Measurements from ENCODE around the gene CDH1. TPM values are rescaled to one million over a fixed set of nuclear protein-coding genes. Genes with fewer than 3 reads are reported as not detected.

CDH1 gene
- polyA plus RNA-seq, 1 of the 3 experiments (the other 2 are of a cell fraction), result not detected

- H4K20me1 ChIP-seq (ENCODE audit: insufficient read depth), result no peaks in the 10 kb centered on the region
- no peaks in the 10 kb centered on the region for H3K36me3 ChIP-seq (replicated peaks in 1 of 2; ENCODE audit: control insufficient read depth in 1 of 2, insufficient read depth in 2 of 2, low read length in 1 of 2)
- ChIA-PET CTCF (interaction anchor here (1.5 kb wide), 1 partner anchor 307 kb away, joined by 5 read pairs; no protein-coding TSS in a partner anchor), POLR2A (no interaction called here)
- no peaks in the 10 kb centered on the region for H3K9me2 ChIP-seq
- no peak overlapping the region for H3K4me2 ChIP-seq
- no peak overlapping the region for H2AFZ ChIP-seq (ENCODE audit: low read depth)
- WGBS (ENCODE audit: low lambda C conversion rate), result 68% methylated on average over 5 of the region's 5 CpGs
- no peak overlapping the region for H3K27ac ChIP-seq (ENCODE audit: low read depth in 2 of 2, low read length in 1 of 2)
- H3K79me2 ChIP-seq (ENCODE audit: insufficient read depth), result no peaks in the 10 kb centered on the region
- no peak overlapping the region for H3K4me3 ChIP-seq (ENCODE audit: low read depth in 2 of 2, low read length in 1 of 2)
- TF ChIP-seq ZBTB33 (IDR thresholded peaks at IDR 0.05; ENCODE audit: borderline replicate concordance, low read depth) (no peak), YY1 (IDR thresholded peaks at IDR 0.05; ENCODE audit: low read depth) (no peak), POLR2AphosphoS5 (IDR thresholded peaks at IDR 0.05; ENCODE audit: low read depth, low read length) (no peak), FOSL2 (IDR thresholded peaks at IDR 0.05; ENCODE audit: borderline replicate concordance, low read depth) (no peak), EZH2phosphoT487 (IDR thresholded peaks at IDR 0.05; ENCODE audit: borderline replicate concordance, low read depth) (no peak), RXRA (IDR thresholded peaks at IDR 0.05; ENCODE audit: borderline replicate concordance, low read depth) (no peak), SMC3 (IDR thresholded peaks at IDR 0.05; ENCODE audit: low read depth, low read length) (no peak), USF1 (IDR thresholded peaks at IDR 0.05; ENCODE audit: borderline replicate concordance, low read depth) (no peak), REST (IDR thresholded peaks at IDR 0.05; ENCODE audit: low read depth, low read length) (no peak), IRF3 (IDR thresholded peaks at IDR 0.05; ENCODE audit: low read depth, low read length) (no peak), RAD21 (IDR thresholded peaks at IDR 0.05; ENCODE audit: low read length) (no peak), TEAD4 (IDR thresholded peaks at IDR 0.05; ENCODE audit: borderline replicate concordance, insufficient read depth) (no peak), RCOR1 (IDR thresholded peaks at IDR 0.05; ENCODE audit: low read length) (no peak), EP300 (IDR thresholded peaks at IDR 0.05; ENCODE audit: borderline replicate concordance in 1 of 2, low read depth in 1 of 2, low read length in 1 of 2) (no peak), CHD2 (IDR thresholded peaks at IDR 0.05; ENCODE audit: low read length, partially characterized antibody) (no peak), USF2 (IDR thresholded peaks at IDR 0.05; ENCODE audit: borderline replicate concordance, low read depth, low read length) (no peak), FOXJ3 (CRISPR knock-in tag; IDR thresholded peaks at IDR 0.05) (no peak), GATA2 (CRISPR knock-in tag; IDR thresholded peaks at IDR 0.05) (no peak), ELF1 (IDR thresholded peaks at IDR 0.05) (no peak)
- no peaks in the 10 kb centered on the region for H3K27me3 ChIP-seq (ENCODE audit: insufficient read depth)
- no peaks in the 10 kb centered on the region for H3K9me3 ChIP-seq
- H3K9ac ChIP-seq, result no peak overlapping the region
- no peaks in the 10 kb centered on the region for H3F3A ChIP-seq (replicated peaks; ENCODE audit: insufficient read depth)
- H3K4me1 ChIP-seq (ENCODE audit: control insufficient read depth in 1 of 2, insufficient read depth in 2 of 2, low read depth in 1 of 2, low read length in 1 of 2), result no peaks in the 10 kb centered on the region
- DNase-seq, result no peak
Observed at GRCh38 chr16:68835970-68836369, 98.9 kb downstream of the CDH1 start.

Measured in SK-N-SH (cell line).